ENCODE measurements around the gene RPL34.

Gene RPL34

DNA sequence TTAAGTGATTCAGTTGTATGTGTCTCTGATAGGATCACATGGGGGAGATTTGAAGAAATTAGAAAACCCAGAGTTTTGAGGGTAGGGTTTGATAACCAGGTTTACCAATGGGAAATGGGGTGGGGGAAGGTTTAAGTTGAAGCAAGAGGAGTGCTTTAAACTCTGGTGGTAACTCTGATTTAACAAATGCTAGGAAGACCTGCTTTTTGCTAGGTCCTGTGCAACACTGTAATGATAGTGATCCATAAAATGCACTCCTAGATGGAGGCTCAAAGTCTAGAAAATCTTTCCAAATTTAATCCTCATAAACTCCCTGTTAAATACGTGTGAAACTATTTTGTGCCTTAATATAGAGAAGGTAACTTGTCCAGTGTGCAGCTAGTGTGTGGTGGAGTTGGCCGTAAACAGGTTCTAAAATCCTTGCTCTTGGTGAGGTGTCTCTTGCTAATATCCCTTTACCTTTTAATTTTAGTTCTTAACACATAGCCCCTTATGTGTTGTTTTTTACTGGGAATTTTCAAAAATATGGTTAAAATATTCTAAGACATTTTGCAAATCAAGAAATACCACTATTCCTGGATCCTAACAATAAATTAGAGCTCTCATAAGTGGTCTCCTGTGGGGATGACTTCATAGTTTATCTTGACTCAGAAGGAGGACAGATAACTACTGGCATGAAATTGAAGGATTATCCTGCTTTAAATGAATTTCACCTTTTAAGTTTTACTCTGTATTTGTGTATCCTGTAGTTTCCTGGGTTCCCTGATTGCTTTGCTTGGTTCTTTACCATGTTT lies 4.1 kb downstream of the RPL34 start:
- no peak overlapping the region for H3K4me3 ChIP-seq (ENCODE audit: low read depth, low read length)
- TF ChIP-seq, protein P1, sequence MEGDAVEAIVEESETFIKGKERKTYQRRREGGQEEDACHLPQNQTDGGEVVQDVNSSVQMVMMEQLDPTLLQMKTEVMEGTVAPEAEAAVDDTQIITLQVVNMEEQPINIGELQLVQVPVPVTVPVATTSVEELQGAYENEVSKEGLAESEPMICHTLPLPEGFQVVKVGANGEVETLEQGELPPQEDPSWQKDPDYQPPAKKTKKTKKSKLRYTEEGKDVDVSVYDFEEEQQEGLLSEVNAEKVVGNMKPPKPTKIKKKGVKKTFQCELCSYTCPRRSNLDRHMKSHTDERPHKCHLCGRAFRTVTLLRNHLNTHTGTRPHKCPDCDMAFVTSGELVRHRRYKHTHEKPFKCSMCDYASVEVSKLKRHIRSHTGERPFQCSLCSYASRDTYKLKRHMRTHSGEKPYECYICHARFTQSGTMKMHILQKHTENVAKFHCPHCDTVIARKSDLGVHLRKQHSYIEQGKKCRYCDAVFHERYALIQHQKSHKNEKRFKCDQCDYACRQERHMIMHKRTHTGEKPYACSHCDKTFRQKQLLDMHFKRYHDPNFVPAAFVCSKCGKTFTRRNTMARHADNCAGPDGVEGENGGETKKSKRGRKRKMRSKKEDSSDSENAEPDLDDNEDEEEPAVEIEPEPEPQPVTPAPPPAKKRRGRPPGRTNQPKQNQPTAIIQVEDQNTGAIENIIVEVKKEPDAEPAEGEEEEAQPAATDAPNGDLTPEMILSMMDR (IDR thresholded peaks at IDR 0.05; ENCODE audit: low read depth, low read length): no peak

- no peak overlapping the region for H3K4me3 ChIP-seq (ENCODE audit: low read depth, low read length)
- TF ChIP-seq, protein P1 (IDR thresholded peaks at IDR 0.05; ENCODE audit: low read depth, low read length): no peak
These were observed 5.7 kb downstream of the RPL34 start for GRCh38 chr4:108626056-108626455.

- H3K4me3 ChIP-seq (ENCODE audit: low read depth, low read length): no peak overlapping the region
- TF ChIP-seq, protein P1 (IDR thresholded peaks at IDR 0.05; ENCODE audit: low read depth, low read length): no peak
These were observed 8.0 kb downstream of the RPL34 start for GRCh38 chr4:108628411-108628810.

DNA sequence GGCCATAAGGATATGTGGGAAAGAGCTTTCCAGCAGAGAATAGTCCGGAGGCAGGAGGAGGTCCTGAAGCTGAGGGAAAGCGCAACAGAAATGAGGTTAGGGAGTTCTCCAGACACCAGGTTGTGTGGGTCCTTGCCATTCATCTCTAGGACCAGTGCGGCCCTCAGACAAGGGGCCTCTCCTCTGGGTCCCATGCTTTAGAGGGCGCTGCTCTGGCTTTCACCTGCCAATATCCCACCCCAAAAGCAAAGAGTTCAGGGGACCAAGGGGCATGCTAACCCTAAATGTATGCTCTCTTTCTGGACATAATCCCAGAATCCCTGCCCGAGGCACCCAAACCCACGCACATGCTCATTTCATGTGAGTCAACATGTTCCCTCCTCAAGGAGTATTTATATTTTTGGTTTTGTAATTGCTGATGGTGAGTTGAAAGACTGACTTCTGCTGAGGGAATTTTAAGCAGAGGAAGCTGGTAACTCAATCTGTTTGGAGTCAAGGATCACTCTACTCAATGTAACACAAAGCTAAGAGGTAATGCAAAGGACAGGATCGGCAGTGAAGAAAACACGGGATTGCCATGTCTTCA lies 14.8 kb downstream of the RPL34 start:
- TF ChIP-seq, protein P1 (IDR thresholded peaks at IDR 0.05; ENCODE audit: low read depth, low read length): no peak
- no peak overlapping the region for H3K4me3 ChIP-seq (ENCODE audit: low read depth, low read length)

GRCh38 chr4:108636246-108636645 lies 15.9 kb downstream of the RPL34 start:
- TF ChIP-seq, protein P1 (IDR thresholded peaks at IDR 0.05; ENCODE audit: low read depth, low read length): no peak

GRCh38 chr4:108637856-108638255 lies 17.5 kb downstream of the RPL34 start:
- H3K4me3 ChIP-seq (ENCODE audit: low read depth, low read length): no peak overlapping the region
- TF ChIP-seq, protein P1 (IDR thresholded peaks at IDR 0.05; ENCODE audit: low read depth, low read length): no peak

More at GRCh38 chr4:108636246-108636645, 15.9 kb downstream of the RPL34 start:
- H3K4me3 ChIP-seq (ENCODE audit: low read depth, low read length): no peak overlapping the region

DNA sequence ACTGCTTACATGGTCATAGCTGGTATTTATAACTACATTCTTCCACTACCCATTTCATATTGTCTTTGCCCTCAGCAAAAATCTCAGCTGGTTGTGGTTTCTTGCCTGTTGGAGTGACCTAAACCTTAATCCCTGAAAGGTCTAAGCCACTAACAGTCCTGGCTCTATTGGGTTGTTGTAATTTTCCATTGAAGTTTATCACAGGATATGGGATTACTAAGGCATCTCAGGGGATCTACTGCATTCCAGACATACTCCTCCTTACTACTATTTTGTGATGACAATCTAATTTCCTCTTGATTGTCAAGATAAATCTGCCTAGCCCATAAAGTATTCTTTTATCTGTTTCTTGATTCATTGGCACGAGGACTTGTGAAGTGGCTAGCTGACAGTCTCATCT lies 23.9 kb downstream of the RPL34 start:
- H3K4me3 ChIP-seq (ENCODE audit: low read depth, low read length): no peak overlapping the region
- TF ChIP-seq, protein P1 (IDR thresholded peaks at IDR 0.05; ENCODE audit: low read depth, low read length): no peak

Measured in WI38 (cell line).